PFSK-1 (cell line): ENCODE results near the gene RARB.

Experiments
- POLR2AphosphoS5 ChIP-seq: IDR thresholded peaks from 2 replicates; pipeline ENCODE4 v1.6.1; 2012; ENCODE audit warnings: low read depth, mild to moderate bottlenecking, control low read depth, low read length, moderate library complexity
- REST ChIP-seq, 2 experiments: IDR thresholded peaks; 2 replicates each; pipeline versions ENCODE4 v1.6.1 to v1.8.0; 2011 to 2012; ENCODE audit warnings: low read depth in 2 of 2, low read length in 2 of 2, control low read depth in 1 of 2, inconsistent platforms in 1 of 2, mild to moderate bottlenecking in 1 of 2, moderate library complexity in 1 of 2; ENCODE audit not compliant: insufficient read depth in 1 of 2
- SIN3A ChIP-seq: IDR thresholded peaks from 2 replicates; pipeline ENCODE4 v1.6.1; 2012; ENCODE audit warnings: mild to moderate bottlenecking, low read length, moderate library complexity, borderline replicate concordance; ENCODE audit not compliant: insufficient read depth
- TAF1 ChIP-seq: IDR thresholded peaks from 2 replicates; pipeline ENCODE4 v1.6.1; 2012; ENCODE audit warnings: low read length, control low read depth, borderline replicate concordance; ENCODE audit not compliant: insufficient read depth

DNA sequence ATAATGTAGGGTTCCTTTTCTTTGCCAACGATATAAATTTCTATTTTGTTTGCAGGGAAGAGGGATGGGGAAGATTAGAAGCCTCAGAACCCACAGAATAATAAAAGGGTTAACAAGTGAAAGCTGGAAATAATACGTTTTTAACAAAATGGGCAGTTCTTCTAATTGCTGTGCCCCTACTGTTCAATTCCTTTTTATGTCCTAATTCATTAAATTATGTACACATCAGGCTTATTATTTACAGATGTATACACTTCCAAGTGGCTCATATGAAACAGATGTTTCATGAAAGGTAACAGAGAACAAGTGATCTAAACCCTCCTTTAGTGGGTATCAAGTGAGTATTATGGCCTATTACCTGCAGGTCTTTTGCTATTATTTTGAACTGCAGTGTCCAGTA is 16.2 kb downstream of the RARB start:
- TF ChIP-seq POLR2AphosphoS5 (no peak), REST (IDR thresholded peaks at IDR 0.05; ENCODE audit: insufficient read depth in 1 of 2, low read depth in 2 of 2, low read length in 2 of 2) (no peak), SIN3A (no peak), TAF1 (no peak)
